Inferior parietal cortex (tissue), 1 donor: ENCODE results near the gene STYXL1.
"Not testable (repeated sequence)": the region's sequence is repeated elsewhere in the genome, so short reads cannot be mapped to it uniquely, and the experiment has no call there.

Source experiments
- DNase-seq: peaks from one replicate; pipeline ENCODE4 v3.0.0-alpha.2; 2016; ENCODE audit errors: extremely low spot score

Gene STYXL1

DNA sequence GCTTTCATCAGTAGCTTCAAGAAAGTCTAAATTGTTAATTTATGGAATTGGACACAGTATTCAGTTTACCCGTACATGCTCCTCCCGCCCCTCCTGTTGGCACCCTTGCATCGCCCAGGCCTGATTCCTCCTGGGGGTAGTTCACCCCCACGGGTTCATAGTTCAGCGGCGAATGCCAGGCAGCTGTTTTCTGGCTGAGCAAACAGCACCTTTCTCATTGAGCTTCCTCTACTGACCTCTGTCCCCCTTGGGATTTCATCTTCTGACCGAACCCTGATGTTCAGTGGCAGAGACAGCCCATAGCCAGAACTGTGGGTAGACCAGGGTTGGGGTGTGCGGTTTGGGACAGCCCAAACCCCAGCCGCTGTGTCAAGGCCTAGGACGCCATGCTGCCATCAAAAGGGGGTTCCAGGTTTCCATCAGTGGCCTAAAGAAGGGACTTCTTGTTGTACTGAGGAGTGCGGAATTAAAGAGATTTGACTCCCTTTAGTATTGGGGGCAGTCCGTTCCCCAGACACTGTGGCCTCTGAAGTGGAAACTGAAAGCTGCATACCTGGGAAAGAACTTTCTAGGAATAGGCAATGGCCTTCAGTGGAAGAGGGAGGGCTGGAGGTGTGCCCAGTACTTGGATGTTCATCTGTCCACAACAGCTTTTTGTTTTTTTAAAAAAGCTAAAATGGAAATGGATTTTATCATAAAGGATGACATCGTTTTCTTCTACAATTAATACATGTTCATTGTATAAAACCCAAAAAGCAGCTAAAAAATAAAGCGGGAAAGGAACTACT lies 19.1 kb upstream of the STYXL1 start:
- DNase-seq, result no peak

DNA sequence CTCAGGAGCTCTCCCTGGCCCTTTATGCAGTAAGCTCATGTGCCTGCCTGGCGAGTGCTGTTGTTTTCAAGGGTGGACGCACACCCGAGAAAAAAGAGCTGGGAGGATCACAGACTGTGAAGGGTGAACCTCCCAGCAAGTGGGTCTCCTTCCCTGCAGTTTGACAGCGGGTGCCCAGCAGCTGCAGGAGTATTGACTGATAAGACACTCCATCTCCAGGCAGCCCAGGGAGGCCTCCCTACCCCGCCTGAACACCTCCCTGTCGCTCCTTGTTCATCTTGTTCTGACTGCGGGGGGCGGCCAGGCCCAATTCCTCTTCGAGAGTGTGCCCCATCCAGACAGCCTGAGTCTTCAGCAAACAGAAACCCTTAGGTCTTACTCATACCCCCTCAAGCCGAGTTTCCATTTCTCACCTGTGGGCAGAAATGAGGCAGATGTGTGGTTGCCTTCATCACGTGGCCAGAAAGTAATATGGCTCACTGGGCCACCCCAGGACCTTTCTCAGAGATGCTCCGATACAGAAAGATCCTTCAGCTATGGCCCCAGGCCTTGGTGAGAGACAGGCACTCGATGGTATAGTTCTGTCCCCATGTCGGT lies 17.3 kb upstream of the STYXL1 start:
- no peak for DNase-seq

DNA sequence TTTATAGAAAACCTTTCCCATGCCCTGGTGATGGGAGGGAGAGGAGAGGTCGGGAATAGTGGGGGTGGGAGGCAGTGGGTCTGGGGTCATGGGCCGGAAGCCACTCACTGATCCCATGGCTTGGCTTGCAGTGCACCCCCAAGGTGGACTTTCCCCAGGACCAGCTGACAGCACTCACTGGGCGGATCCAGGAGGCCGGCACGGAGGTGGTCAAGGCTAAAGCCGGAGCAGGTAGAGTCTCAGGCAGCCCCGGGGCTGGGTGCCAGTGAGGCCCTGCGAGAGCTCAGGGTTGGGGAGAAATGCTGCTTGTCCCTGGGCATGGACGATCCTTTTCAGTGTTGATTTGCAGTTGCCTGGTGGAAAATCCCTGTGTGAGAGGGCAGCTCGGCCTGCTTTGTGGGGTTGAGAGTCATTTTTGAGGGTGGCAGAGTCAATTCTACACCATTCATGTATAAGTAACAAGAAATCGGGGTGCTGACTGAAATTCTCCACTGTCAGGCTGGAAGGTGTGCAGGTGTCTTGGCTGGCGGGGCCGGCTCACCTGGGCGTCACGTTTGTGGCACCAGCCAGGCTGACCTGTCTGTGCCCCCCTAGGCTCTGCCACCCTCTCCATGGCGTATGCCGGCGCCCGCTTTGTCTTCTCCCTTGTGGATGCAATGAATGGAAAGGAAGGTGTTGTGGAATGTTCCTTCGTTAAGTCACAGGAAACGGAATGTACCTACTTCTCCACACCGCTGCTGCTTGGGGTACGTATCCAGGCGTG lies 16.6 kb upstream of the STYXL1 start:
- no peak for DNase-seq

DNA sequence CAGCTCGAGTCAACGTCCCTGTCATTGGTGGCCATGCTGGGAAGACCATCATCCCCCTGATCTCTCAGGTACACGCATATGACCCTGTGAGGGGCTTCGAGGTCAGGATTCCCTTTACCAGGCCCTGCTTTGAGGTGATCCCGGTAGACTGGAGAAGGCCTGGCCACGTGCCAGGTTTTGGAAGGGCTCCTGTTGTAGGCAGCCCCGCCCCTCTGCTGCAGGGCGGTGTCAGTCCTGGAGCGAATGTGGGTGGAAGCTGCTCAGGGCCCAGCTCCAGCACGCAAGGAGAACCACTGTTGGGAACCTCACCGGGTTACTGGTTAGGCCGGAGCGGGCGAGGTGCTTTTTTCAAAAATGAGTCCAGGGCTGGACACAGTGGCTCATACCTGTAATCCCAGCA lies 15.7 kb upstream of the STYXL1 start:
- DNase-seq, result no peak

DNA sequence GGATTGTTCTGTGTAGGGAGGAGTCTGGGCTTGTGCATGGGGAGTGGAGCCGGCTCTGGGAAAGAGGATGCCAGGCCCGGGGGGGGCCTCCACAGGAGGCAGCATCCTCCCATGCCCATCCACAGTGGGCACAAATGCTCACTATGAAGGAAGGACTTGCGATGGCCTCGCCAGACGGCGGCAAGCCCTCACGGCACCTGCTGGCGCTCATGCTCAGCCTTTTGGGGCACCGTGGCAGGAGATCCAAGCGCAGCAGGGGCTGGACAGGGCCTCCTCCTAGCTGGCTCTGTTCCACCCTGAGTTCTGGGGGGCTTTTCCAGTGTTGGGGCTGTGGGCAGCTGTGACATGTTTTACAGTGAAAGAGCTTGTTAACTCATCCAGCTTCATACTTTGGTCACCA lies 15.3 kb upstream of the STYXL1 start:
- no peak for DNase-seq

DNA sequence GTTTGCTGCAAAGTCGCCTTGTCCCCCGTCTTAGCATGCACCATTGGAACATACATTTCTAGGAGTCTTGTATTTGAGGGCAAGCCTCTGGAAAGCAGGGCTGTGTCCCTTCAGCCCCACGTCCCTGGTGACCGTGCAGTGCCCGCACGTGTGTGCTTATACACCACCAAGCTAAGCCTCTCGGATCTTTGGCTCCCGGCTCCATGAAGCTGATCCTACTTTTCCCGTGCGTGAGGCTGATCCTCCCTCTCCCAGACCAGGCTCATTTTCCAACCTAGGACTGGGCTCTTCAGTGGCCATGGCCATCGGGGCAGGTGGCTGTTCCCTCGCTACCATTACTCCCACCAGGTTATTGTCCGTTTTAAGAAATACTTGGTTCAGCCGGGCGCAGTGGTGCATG lies 14.5 kb upstream of the STYXL1 start:
- no peak for DNase-seq

DNA sequence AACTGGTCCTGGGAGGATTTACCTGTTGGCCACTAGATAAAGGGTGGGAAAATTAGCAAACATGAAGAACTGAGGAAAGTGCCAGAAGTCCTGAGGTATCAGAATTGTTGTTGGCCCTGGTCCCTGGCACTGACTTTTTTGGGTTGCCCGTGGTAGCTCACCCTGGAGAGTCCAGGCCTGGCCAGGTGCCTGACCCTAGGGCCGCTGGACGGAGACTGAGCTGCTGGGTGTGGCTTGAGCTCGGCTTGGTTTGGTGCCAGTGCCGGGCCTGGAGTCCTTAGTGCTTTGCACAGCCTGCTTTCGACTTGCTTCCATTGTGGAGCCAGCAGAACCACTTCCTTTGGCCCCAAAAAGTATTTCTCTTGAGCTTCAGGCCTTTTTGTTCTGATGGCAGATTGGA lies 13.0 kb upstream of the STYXL1 start:
- DNase-seq, result no peak

DNA sequence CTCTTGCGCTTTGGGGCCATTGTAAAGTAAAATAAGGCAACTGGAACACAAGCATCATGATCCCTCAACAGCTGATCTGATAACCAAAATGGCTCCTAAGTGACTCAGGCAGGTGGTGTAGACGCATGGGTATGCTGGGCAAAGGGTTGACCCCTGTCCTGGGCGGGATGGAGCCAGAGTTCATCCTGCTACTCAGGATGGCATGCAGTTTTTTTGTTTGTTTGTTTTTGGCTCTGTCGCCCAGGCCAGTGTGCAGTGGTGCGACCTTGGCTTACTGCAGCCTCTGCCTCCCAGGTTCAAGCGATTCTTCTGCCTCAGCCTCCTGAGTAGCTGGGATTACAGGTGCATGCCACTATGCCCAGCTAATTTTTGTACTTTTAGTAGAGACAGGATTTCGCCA lies 10.9 kb upstream of the STYXL1 start:
- not testable (repeated sequence) for DNase-seq

DNA sequence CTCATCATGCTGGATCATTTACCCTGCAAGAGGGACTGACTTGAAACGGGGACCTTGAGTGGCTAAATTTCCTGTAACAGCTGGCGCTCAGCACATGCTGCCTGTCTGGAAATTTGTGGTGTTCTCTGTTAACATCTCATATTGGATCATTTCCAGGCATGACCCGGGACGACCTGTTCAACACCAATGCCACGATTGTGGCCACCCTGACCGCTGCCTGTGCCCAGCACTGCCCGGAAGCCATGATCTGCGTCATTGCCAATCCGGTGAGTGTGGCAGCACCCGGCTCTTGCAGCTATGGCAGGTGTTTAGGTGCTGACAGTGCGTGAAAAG lies 10.0 kb upstream of the STYXL1 start:
- DNase-seq, result no peak

DNA sequence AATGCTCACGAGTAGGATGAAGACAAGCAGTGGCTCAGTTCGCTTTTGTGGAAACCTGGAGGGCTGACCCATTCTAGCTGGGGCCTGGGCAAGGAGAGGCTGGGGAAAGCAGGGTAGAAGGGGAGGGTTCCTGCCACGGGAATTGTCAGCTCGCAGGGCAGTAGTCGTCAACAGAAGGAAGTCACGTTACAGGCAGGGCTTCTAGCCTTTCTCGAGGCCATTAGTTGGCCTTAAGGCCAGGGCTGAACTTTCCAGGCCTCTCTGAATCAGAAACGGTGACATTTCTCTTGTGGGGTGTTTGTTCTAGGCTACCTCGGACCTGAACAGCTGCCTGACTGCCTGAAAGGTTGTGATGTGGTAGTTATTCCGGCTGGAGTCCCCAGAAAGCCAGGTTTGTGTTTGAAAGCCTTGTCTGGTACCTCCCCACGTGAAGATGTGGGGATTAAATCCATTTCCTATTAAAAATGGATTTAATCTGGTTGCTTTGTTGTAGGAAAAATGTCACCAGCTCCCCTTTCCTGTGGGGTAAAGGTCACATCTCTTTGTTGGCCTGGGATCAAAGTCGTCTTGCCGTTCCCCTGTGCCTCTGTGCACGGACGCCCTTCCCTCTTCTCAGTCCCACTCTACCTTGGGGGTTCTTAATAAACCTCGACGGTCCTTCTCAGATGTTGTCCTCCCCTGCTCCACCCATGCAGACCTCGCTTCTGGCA lies 9.5 kb upstream of the STYXL1 start:
- no peak for DNase-seq

DNA sequence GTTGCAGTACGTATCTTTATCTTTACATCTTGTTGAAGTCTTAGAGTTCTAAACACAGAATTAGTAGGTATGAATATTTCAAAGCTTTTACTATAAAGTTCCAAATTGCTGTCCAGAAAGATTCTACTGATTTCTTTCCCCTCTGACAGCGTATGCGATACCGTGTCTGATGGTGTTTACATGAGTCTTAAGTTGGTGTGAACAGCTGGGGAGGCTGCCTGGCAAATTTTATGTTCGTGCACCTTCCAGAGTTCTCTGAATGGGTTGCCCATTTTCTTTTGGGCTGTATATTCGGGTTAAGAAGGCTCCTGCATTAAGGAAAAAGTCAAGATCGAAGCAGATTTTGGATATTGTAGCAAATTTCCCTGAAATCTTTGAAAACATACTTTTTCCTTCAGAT lies 8.4 kb upstream of the STYXL1 start:
- no peak for DNase-seq

DNA sequence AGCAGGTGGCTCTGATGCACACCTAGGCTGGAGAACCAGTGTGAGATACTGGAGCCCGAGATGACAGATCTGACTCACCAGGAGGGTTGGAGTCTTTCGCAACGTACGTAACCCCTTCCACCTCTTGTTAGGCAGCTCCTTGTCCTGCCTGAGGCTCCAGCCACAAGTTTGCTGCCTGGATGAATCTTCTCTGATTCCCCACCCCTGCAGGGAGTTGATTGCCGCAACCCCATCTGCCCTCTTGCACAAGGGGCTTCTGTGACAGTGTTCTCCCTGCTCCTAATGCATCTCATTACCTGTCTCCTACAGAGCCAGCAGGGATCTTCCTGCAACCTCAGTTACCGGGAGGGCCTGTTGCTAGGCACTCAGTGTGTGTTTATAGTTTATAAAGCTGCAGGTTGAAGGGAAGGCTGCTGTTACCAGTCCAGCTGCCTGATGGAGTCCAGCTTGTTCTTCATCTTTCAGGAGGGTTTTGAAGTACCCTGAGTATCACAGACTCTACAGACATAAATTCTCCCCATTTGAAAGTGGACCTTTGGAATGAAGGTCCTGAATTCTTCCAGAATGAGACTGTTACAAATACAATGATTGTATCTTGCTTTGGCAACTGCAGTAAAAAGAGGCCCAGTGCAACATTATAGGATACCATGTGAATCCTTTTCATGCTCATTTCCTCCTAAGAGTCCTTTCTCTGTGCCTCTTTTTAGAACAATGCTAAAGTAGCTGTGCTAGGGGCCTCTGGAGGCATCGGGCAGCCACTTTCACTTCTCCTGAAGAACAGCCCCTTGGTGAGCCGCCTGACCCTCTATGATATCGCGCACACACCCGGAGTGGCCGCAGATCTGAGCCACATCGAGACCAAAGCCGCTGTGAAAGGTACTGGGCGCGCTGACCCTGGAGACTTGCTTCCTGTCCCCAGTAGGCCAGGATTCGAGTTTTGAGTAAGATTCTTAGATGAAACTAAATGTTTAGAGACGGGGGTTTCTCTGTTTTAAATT lies 6.6 kb upstream of the STYXL1 start:
- no peak for DNase-seq

DNA sequence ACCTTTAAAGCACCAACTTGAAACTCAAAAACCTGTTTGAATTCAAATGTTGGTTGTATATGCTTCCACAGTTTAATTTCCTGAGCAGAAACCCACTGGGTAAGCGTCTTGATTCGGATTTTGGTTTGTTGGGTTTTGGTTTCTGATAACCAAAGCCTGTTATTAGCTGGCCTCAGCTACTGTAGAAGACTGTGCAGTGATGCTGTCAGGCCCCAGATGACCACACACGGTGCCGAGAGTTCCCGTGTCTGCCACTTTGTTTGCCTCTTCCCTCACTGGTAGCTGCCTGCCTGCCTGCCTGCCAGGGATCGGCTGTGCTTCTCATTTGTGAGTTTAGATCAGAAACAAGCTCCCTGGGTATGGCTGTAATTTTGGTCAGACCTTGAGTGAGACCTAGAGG lies 5.7 kb upstream of the STYXL1 start:
- no peak for DNase-seq

DNA sequence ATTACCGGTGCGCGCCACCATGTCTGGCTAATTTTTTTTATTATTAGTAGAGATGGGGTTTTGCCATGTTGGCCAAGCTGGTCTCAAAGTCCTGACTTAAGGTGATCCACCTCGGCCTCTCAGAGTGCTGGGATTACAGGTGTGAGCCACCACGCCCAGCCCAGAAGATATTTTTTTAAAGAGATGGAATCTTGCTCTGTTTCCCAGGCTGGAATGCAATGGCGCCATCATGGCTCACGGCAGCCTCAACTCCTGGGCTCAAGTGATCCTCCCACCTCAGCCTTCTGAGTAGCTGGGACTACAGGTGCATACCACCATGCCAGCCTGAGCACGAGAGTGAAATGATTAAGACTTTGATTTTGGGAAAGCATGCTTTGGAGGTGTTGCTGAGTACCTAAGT lies 4.9 kb upstream of the STYXL1 start:
- not testable (repeated sequence) for DNase-seq

DNA sequence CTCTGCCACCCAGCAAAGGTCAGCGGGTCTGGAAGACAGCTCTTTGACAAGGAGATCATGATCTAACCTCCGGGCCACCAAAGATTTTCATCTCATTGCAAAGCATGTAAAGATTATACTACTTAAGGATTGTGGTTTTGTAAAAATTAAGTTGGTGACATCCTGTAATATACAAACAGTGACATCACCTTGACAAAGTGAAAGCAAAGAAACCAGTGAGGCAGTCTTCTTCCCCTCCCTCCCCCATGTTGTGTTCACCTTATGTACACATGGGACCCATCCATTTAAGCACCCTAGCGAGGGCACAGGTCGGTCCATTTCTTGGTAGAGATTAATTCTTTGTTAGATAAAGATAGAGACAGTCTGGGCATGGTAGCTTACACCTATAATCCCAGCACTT lies 4.0 kb upstream of the STYXL1 start:
- DNase-seq, result no peak

DNA sequence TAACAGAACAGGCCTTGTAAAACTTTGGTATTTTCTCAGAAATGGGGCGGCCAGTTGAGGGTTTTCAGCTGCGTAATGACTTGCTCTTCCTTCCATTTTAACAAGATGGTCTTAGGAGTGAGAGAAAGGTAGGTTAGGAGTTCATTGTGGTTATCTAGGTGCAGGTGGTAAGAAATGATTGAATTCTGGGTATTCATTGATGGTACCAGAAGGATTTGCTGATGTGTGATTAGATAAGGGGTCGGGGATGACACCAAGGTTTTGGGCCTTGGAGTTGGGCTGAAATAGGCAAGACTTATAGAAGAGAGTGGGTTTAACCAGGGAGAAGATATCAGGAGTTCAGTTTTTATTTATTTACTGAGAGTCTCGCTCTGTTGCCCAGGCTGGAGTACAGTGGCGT lies 2.7 kb upstream of the STYXL1 start:
- no peak for DNase-seq

DNA sequence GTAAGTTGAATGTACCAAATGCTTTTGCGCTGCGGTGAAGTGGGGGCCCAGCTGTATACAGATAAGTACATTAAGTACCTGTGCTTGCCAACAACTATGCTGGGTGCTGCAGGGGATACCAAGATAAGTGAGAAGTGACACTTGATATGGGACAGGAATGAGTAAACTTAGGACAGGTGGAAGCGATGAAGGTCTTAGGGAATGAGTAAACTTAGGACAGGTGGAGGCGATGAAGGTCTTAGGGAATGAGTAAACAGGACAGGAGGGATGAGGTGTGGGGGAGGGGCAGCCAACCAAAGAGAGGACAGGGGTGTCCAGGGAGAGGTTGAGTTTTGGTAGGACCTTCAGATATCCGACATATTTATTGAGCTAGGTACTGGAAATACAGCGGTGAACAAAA lies 1.5 kb upstream of the STYXL1 start:
- no peak for DNase-seq

DNA sequence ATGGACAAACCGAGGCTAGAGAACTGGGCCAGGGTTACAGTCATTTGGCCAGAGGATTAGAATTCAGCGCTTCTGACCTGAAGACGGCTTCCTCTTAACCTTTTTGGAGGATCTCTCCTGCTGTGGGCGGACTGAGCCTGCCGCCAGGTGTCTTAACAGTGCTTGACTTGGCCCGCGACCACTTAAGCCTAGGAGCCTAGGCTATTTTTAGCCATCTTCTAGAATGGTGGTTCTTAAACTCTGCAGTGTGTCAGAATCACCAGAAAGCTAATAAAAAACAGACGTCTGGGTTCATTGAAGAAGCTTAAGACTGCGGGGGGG lies 828 bp upstream of the STYXL1 start:
- DNase-seq, result no peak

DNA sequence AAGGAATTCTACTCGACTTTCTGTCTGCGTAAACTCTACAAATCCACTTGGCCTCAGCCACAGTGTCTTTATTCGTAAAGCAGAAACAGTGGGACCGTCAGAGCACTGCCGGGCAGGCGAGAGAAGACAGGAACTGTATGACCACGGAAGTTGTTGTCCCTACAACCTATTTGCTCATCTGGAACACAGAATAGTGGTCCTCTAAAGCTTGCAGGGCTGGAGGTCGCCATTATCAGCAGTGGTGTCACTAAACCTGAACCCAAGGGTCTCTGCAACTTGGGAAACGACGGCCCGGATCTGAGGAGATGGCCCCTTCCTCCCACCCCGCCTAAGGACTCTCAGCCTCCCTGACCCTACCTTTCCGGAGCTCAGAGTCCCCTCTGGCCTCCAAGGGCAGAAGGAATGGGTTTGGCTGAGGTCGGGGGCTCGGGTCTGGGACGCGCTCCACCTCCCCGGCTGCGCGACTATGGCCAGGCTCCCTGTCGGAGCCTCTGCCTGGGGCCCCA lies 442 bp downstream of the STYXL1 start:
- DNase-seq, result no peak

DNA sequence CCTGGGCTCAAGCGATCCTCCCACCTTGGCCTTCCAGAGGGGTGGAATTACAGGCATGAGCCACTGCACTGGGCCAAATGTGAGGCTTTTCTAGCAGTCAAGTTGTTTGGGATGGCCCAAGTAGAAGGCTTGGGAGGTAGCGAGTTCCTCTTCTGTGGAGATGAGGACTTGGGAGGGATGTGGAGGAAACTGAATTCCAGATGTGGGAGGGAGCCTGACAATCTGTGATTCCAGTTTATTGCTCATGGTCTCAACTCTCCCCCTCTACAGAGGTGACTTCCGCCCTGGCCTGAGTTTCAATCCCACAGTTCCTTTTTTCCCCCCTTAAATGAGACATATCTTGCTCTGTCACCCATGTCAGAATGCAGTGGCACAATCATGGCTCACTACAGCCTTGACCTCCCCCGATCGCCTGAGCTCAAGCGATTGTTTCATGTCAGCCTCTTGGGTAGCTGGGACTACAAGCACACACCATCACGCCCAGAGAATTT lies 3.4 kb downstream of the STYXL1 start:
- no peak for DNase-seq

DNA sequence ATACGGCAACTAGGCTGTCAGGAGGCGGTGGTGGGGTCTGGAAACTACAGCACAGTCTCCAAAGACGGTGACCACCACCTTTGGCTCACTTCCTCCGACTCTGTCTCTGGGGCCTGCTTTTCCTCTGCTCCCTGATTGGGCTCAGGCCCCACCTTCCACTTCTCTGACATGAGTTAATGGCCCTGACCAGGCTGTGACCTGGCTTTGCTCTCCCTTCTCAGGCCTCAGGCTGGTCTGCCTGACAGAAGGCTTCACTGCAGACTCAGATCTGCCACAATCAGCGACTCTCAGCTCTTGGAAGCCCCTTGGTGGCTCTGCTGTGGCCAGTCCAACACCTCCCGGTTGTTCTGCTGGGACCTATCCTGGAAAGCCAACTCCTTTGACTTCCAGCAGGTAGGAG lies 7.7 kb downstream of the STYXL1 start:
- no peak for DNase-seq
